ENCODE data around the gene WNT9A.

GRCh38 chr1:227923353-227924167 is 24.2 kb downstream of the WNT9A start:
- TF ChIP-seq EZH2 (IDR thresholded peaks at IDR 0.05; ENCODE audit: borderline replicate concordance, low read depth, low read length, poor library complexity, severe bottlenecking), result no peak
- no peak for TF ChIP-seq CTCF (conservative IDR thresholded peaks at IDR 0.05; ENCODE audit: low read depth, low read length)

Data from A673 (cell line).